Measurements from ENCODE around the gene CSF1. TPM values are rescaled to one million over a fixed set of nuclear protein-coding genes. Genes with fewer than 3 reads are reported as not detected.
A peak's percentile ranks its signal among the peaks of the same experiment; 100 is the strongest.

CSF1 gene
- total and polyA plus RNA-seq, 2 of the 13 experiments (the other 11 are each of a cell fraction or from before 2014, with no cell fraction given) = 4.6 to 13.3 TPM

- ChIA-PET CTCF (ENCODE audit: low intra/inter-chr PET ratio, low total read pairs) (no interaction called here), POLR2A (no interaction called here)
- H2AFZ ChIP-seq (ENCODE audit: low read length) = no peak overlapping the region
- no peaks in the 10 kb centered on the region for H3K27me3 ChIP-seq (ENCODE audit: control insufficient read depth in 1 of 2, insufficient read depth in 2 of 2, low read length in 2 of 2)
- H3K27ac ChIP-seq (ENCODE audit: extremely low read length, insufficient read depth, low read length) = no peak overlapping the region
- peaks cover 52% of the 10 kb centered on the region for H3K4me1 ChIP-seq (ENCODE audit: insufficient read depth, low read length)
- no TSS peak for BruUV-seq (replicated peaks)
- no peaks in the 10 kb centered on the region for H3K9me3 ChIP-seq (ENCODE audit: low read length)
- no peak overlapping the region for H3K9ac ChIP-seq (ENCODE audit: insufficient read depth, low read depth, low read length)
- in situ Hi-C loops (cut with HindIII; ENCODE audit: extremely low pct_ligation_motif_present, low pct_unique_long_range_greater_than_20kb) = no loop called here
- H3K79me2 ChIP-seq (ENCODE audit: insufficient read depth, low read length) = no peaks in the 10 kb centered on the region
- 98% methylated on average over 1 of the region's 1 CpG for WGBS (ENCODE audit: low lambda C conversion rate)
- H4K20me1 ChIP-seq (ENCODE audit: insufficient read depth, low read length) = no peaks in the 10 kb centered on the region
- H3K4me2 ChIP-seq (ENCODE audit: low read depth, low read length) = no peak overlapping the region
- FAIRE-seq = no peak
- H3K36me3 ChIP-seq (replicated peaks in 1 of 2; ENCODE audit: control insufficient read depth in 1 of 2, insufficient read depth in 2 of 2, low read length in 2 of 2) = no peaks in the 10 kb centered on the region
- intact Hi-C loops (cut with micrococcal nuclease; ENCODE audit: unreplicated experiment) = no loop called here
- TF ChIP-seq NFE2L1 (CRISPR knock-in tag; IDR thresholded peaks at IDR 0.05; ENCODE audit: borderline replicate concordance) = no peak
- TF ChIP-seq TOPORS (CRISPR knock-in tag; IDR thresholded peaks at IDR 0.05) = no peak
- TF ChIP-seq ZNF556 (CRISPR knock-in tag; IDR thresholded peaks at IDR 0.05; ENCODE audit: borderline replicate concordance) = no peak
- peak; percentile 59; the same call in 1 of the 2 replicates for TF ChIP-seq ZKSCAN1 (IDR thresholded peaks at IDR 0.05; ENCODE audit: low read length)
- no peak for TF ChIP-seq IRF9 (CRISPR knock-in tag; IDR thresholded peaks at IDR 0.05; ENCODE audit: borderline replicate concordance)
- no peak for TF ChIP-seq ZNF713 (CRISPR knock-in tag; IDR thresholded peaks at IDR 0.05)
- no peak for ATAC-seq
- DNase-seq (ENCODE audit: low spot score) = no peak
- no peak overlapping the region for H3K4me3 ChIP-seq (replicated peaks in 1 of 3; ENCODE audit: insufficient read depth in 1 of 3, low read depth in 2 of 3, low read length in 3 of 3)
These were observed 39.4 kb downstream of the CSF1 start for GRCh38 chr1:109950038-109950437.

- H3K79me2 ChIP-seq (ENCODE audit: insufficient read depth, low read length) = no peaks in the 10 kb centered on the region
- DNase-seq (ENCODE audit: low spot score) (no peak), FAIRE-seq (no peak), ATAC-seq (no peak)
- no peaks in the 10 kb centered on the region for H3K36me3 ChIP-seq (replicated peaks in 1 of 2; ENCODE audit: control insufficient read depth in 1 of 2, insufficient read depth in 2 of 2, low read length in 2 of 2)
- H3K4me2 ChIP-seq (ENCODE audit: low read depth, low read length) = no peak overlapping the region
- BruUV-seq (replicated peaks) = no TSS peak
- WGBS (ENCODE audit: low lambda C conversion rate) = 100% methylated on average over 2 of the region's 2 CpGs
- H3K4me1 ChIP-seq (ENCODE audit: insufficient read depth, low read length) = peaks cover 52% of the 10 kb centered on the region
- no peaks in the 10 kb centered on the region for H4K20me1 ChIP-seq (ENCODE audit: insufficient read depth, low read length)
- no peak overlapping the region for H3K4me3 ChIP-seq (replicated peaks in 1 of 3; ENCODE audit: insufficient read depth in 1 of 3, low read depth in 2 of 3, low read length in 3 of 3)
- POLR2A ChIA-PET = no interaction called here
- CTCF ChIA-PET (ENCODE audit: low intra/inter-chr PET ratio, low total read pairs) = no interaction called here
- no peak overlapping the region for H3K27ac ChIP-seq (ENCODE audit: extremely low read length, insufficient read depth, low read length)
- in situ Hi-C loops (cut with HindIII; ENCODE audit: extremely low pct_ligation_motif_present, low pct_unique_long_range_greater_than_20kb) = no loop called here
- no peaks in the 10 kb centered on the region for H3K9me3 ChIP-seq (ENCODE audit: low read length)
- H3K27me3 ChIP-seq (ENCODE audit: control insufficient read depth in 1 of 2, insufficient read depth in 2 of 2, low read length in 2 of 2) = no peaks in the 10 kb centered on the region
- H2AFZ ChIP-seq (ENCODE audit: low read length) = no peak overlapping the region
- intact Hi-C loops (cut with micrococcal nuclease; ENCODE audit: unreplicated experiment) = no loop called here
- no peak overlapping the region for H3K9ac ChIP-seq (ENCODE audit: insufficient read depth, low read depth, low read length)
- no peak for TF ChIP-seq PATZ1 (CRISPR knock-in tag; IDR thresholded peaks at IDR 0.05)
- TF ChIP-seq REPIN1 (CRISPR knock-in tag; IDR thresholded peaks at IDR 0.05; ENCODE audit: borderline replicate concordance, low read depth) = no peak
- TF ChIP-seq HMG20B (CRISPR knock-in tag; conservative IDR thresholded peaks at IDR 0.05) = no peak
- no peak for TF ChIP-seq ZNF75D (CRISPR knock-in tag; IDR thresholded peaks at IDR 0.05; ENCODE audit: borderline replicate concordance)
- TF ChIP-seq GFI1 (CRISPR knock-in tag; IDR thresholded peaks at IDR 0.05; ENCODE audit: borderline replicate concordance) = no peak
- no peak for TF ChIP-seq RBAK (CRISPR knock-in tag; IDR thresholded peaks at IDR 0.05)
- no peak for TF ChIP-seq ZNF737 (CRISPR knock-in tag; IDR thresholded peaks at IDR 0.05; ENCODE audit: borderline replicate concordance)
- TF ChIP-seq PCBP2 (optimal IDR thresholded peaks at IDR 0.05; ENCODE audit: low read depth, low read length, poor library complexity, severe bottlenecking) = no peak
- TF ChIP-seq GMEB1 (CRISPR knock-in tag; IDR thresholded peaks at IDR 0.05; ENCODE audit: borderline replicate concordance) = no peak
These were observed 39.9 kb downstream of the CSF1 start for GRCh38 chr1:109950509-109950908.

Data from HepG2 (cell line).